CD14-positive monocyte (primary cell): ENCODE measurements around the gene RBFOX1. TPM values are rescaled to one million over a fixed set of nuclear protein-coding genes. Genes with fewer than 3 reads are reported as not detected.

Experiments used
- DNase-seq, 3 donors: peaks; one replicate each; pipeline ENCODE4 v3.0.0-alpha.2; 2011 to 2022
- H2AFZ ChIP-seq: 2 replicates; pipeline ENCODE4 v1.6.0; 2012; ENCODE audit warnings: mild to moderate bottlenecking, low read depth, low read length, inconsistent platforms; ENCODE audit not compliant: insufficient read depth, poor library complexity, severe bottlenecking
- H3K27ac ChIP-seq, 2 donors: 1 replicate in 1 of 2; 2 replicates in 1 of 2; pipeline ENCODE4 v1.5.1; 2012 to 2013; ENCODE audit warnings: low read length in 2 of 2, control low read depth in 1 of 2, inconsistent platforms in 1 of 2, low read depth in 1 of 2, mild to moderate bottlenecking in 1 of 2
- H3K27me3 ChIP-seq, 2 donors: one replicate each; pipeline versions ENCODE4 v1.6.0 to v1.6.1; 2011 to 2013; ENCODE audit warnings: low read length in 2 of 2; ENCODE audit not compliant: control insufficient read depth in 2 of 2, insufficient read depth in 2 of 2
- H3K36me3 ChIP-seq, 2 donors: replicated peaks in 1 of 2; 1 replicate in 1 of 2; 2 replicates in 1 of 2; pipeline versions ENCODE4 v1.5.1 to v1.6.1; 2012 to 2013; ENCODE audit warnings: low read length in 2 of 2, control low read depth in 1 of 2, inconsistent platforms in 1 of 2, mild to moderate bottlenecking in 1 of 2; ENCODE audit not compliant: insufficient read depth in 2 of 2, control insufficient read depth in 1 of 2
- H3K4me1 ChIP-seq, 2 donors: 1 replicate in 1 of 2; 2 replicates in 1 of 2; pipeline versions ENCODE4 v1.5.1 to v1.6.1; 2012 to 2013; ENCODE audit warnings: low read length in 2 of 2, control low read depth in 1 of 2, inconsistent platforms in 1 of 2, mild to moderate bottlenecking in 1 of 2, moderate library complexity in 1 of 2; ENCODE audit not compliant: insufficient read depth in 2 of 2, control insufficient read depth in 1 of 2
- H3K4me2 ChIP-seq: replicated peaks from 2 replicates; pipeline ENCODE3; 2012; ENCODE audit warnings: low read length, moderate library complexity, mild to moderate bottlenecking; ENCODE audit not compliant: poor library complexity, severe bottlenecking; ENCODE audit errors: extremely low read depth
- H3K4me3 ChIP-seq, 3 experiments: fragments of 200-600 bp in 1 of 3; sonication (generic) in 1 of 3; replicated peaks in 1 of 3; 1 replicate in 2 of 3; 2 replicates in 1 of 3; pipeline ENCODE4 v1.5.1; 2011 to 2013; ENCODE audit warnings: low read length in 3 of 3, mild to moderate bottlenecking in 3 of 3, control low read depth in 2 of 3, low read depth in 2 of 3, inconsistent platforms in 1 of 3, moderate library complexity in 1 of 3
- H3K79me2 ChIP-seq: 2 replicates; pipeline ENCODE4 v1.6.0; 2012; ENCODE audit warnings: mild to moderate bottlenecking, control low read depth, inconsistent platforms, low read length, moderate library complexity; ENCODE audit not compliant: insufficient read depth
- H3K9ac ChIP-seq: 2 replicates; pipeline ENCODE4 v1.6.0; 2017; ENCODE audit warnings: low read length, mild to moderate bottlenecking; ENCODE audit not compliant: insufficient read depth, poor library complexity, severe bottlenecking
- H3K9me3 ChIP-seq, 2 donors: replicated peaks in 1 of 2; 1 replicate in 1 of 2; 2 replicates in 1 of 2; pipeline versions ENCODE4 v1.5.1 to v1.6.1; 2012 to 2013; ENCODE audit warnings: low read length in 2 of 2, control low read depth in 1 of 2; ENCODE audit not compliant: control insufficient read depth in 1 of 2, insufficient read depth in 1 of 2
- H4K20me1 ChIP-seq: 2 replicates; pipeline ENCODE4 v1.6.0; 2012; ENCODE audit warnings: mild to moderate bottlenecking, low read length, control low read depth, moderate library complexity; ENCODE audit not compliant: insufficient read depth
- H3K27ac Mint-ChIP-seq, 7 donors: one replicate each; pipeline ENCODE4 v1.8.0; 2020; ENCODE audit warnings: mild to moderate bottlenecking in 7 of 7, mixed read lengths in 7 of 7, moderate library complexity in 6 of 7, inconsistent platforms in 2 of 7
- H3K27me3 Mint-ChIP-seq, 3 donors: one replicate each; pipeline ENCODE4 v1.8.0; 2021 to 2022; ENCODE audit warnings: low read depth in 3 of 3, mild to moderate bottlenecking in 3 of 3, mixed read lengths in 3 of 3, moderate library complexity in 3 of 3, inconsistent platforms in 1 of 3
- H3K36me3 Mint-ChIP-seq, 2 donors: one replicate each; pipeline ENCODE4 v1.8.0; 2020; ENCODE audit warnings: mixed read lengths in 2 of 2, inconsistent platforms in 1 of 2, mild to moderate bottlenecking in 1 of 2
- H3K4me1 Mint-ChIP-seq: one replicate; pipeline ENCODE4 v1.8.0; 2020; ENCODE audit warnings: mild to moderate bottlenecking, mixed read lengths
- H3K4me3 Mint-ChIP-seq, 2 donors: one replicate each; pipeline ENCODE4 v1.8.0; 2020; ENCODE audit warnings: mild to moderate bottlenecking in 2 of 2, mixed read lengths in 2 of 2, moderate library complexity in 1 of 2
- H3K9me3 Mint-ChIP-seq, 7 donors: one replicate each; pipeline ENCODE4 v1.8.0; 2020 to 2022; ENCODE audit warnings: mixed read lengths in 7 of 7, mild to moderate bottlenecking in 6 of 7, moderate library complexity in 6 of 7, inconsistent platforms in 2 of 7
- WGBS: methylation state at CpG from one replicate; pipeline ENCODE4 v1.1.5; 2013; ENCODE audit warnings: missing lambda C conversion rate; ENCODE audit not compliant: insufficient coverage; 5-methylcytosine and 5-hydroxymethylcytosine counted together
- intact Hi-C, 2 donors: fragments of 100-400 bp; cut with micrococcal nuclease; formaldehyde crosslinking; loops; one replicate each; pipeline versions ENCODE4 v1.15.0 to v1.15.1; 2023
- polyA plus RNA-seq, 3 donors: library from polyadenylated mRNA; depleted of rRNA in 1 of 3; unstranded in 2 of 3; stranded (reverse) in 1 of 3; fragments of 300-500 nt in 2 of 3; fragments of >200 nt in 1 of 3; fragmentation: Illumina TruSeq in 2 of 3; gene quantifications; 1 replicate in 2 of 3; 2 replicates in 1 of 3; pipeline ENCODE4 v1.2.3, GENCODE V29; 2012 to 2021
- TF ChIP-seq, protein P1 (sequence below): fragments of 200-600 bp; IDR thresholded peaks from one replicate; pipeline ENCODE4 v1.8.0; 2022; ENCODE audit warnings: antibody characterized with exemption, mild to moderate bottlenecking

The RBFOX1 gene
- polyA plus RNA-seq, 3 donors = not detected

DNA sequence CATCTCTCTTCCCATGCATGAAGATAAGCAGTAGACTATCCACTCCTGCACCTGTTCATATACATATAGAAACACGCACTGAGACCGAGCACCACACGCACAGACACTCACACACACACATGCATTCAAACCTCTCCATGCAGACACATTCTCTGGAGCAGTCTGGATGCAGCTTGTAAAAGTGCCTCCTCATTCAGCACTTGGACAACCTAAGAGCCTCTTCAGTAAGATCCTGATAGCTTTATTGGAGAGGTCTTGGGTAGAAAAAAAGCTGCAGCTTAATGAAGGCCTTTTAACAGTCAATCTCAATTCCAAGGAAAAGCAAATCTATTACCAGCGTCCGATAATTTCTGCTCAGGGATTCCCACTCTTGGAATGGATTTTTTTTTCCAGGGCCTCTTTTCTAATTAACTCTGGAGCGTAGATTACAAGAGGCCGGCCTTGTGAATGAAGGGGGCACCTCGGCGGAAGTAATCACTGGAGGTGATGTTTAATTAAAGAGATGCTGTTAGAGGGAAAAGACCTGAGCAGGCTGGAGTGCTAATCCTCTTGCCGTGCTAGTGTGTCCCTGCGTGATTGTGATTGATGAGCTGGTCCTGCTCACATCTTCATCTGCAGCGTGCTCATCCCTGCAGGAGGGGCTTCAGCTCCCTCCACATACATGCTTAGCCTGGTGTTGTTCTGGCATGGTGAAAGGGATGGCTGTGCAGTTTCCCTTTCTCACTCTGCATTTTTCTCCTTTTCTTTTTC is 155.1 kb downstream of the RBFOX1 start:
- no peak overlapping the region for H3K4me2 ChIP-seq
- WGBS = 81% methylated on average over 5 of the region's 12 CpGs
- no peak overlapping the region for H3K27ac ChIP-seq
- H4K20me1 ChIP-seq = no peaks in the 10 kb centered on the region
- H3K27me3 ChIP-seq = no peaks in the 10 kb centered on the region
- H3K9ac ChIP-seq = no peak overlapping the region
- no peak overlapping the region for H3K4me3 ChIP-seq
- Mint-ChIP-seq H3K9me3 (peaks cover 0 to 4% (median 2%) of the 10 kb centered on the region in 7 donors), H3K36me3 (no peaks in the 10 kb centered on the region), H3K27me3 (no peaks in the 10 kb centered on the region), H3K27ac (no peak overlapping the region), H3K4me3 (no peak overlapping the region), H3K4me1 (no peaks in the 10 kb centered on the region)
- no peaks in the 10 kb centered on the region for H3K79me2 ChIP-seq
- H3K36me3 ChIP-seq = no peaks in the 10 kb centered on the region
- DNase-seq = no peak
- TF ChIP-seq, protein P1, sequence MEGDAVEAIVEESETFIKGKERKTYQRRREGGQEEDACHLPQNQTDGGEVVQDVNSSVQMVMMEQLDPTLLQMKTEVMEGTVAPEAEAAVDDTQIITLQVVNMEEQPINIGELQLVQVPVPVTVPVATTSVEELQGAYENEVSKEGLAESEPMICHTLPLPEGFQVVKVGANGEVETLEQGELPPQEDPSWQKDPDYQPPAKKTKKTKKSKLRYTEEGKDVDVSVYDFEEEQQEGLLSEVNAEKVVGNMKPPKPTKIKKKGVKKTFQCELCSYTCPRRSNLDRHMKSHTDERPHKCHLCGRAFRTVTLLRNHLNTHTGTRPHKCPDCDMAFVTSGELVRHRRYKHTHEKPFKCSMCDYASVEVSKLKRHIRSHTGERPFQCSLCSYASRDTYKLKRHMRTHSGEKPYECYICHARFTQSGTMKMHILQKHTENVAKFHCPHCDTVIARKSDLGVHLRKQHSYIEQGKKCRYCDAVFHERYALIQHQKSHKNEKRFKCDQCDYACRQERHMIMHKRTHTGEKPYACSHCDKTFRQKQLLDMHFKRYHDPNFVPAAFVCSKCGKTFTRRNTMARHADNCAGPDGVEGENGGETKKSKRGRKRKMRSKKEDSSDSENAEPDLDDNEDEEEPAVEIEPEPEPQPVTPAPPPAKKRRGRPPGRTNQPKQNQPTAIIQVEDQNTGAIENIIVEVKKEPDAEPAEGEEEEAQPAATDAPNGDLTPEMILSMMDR = no peak
- intact Hi-C loops = no loop called here
- H2AFZ ChIP-seq = no peak overlapping the region
- H3K9me3 ChIP-seq = no peaks in the 10 kb centered on the region
- no peaks in the 10 kb centered on the region for H3K4me1 ChIP-seq

DNA sequence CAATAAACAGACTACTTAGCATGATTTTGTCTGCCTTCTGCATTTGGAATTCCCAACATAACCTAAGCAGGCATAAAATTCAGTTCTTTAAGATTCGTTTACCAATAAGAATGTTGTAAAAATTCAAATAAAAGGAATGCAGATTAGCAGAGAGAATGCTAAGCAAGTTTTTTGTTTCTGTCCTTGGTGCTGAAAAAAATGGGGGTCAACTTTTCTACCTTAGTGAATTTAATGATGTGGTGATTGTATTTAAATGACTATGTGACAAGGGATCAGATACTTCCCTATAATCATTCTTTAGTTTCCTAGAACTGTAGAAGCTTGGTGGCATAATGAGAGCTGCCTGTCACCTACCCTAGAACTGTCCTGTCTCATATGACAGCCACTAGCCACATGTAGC is 159.5 kb downstream of the RBFOX1 start:
- Histone ChIP-seq H3K79me2 (no peaks in the 10 kb centered on the region), H3K27me3 (no peaks in the 10 kb centered on the region), H3K27ac (no peak overlapping the region), H3K36me3 (no peaks in the 10 kb centered on the region), H3K4me3 (no peak overlapping the region), H3K4me1 (no peaks in the 10 kb centered on the region), H2AFZ (no peak overlapping the region), H4K20me1 (no peaks in the 10 kb centered on the region), H3K9ac (no peak overlapping the region), H3K9me3 (no peaks in the 10 kb centered on the region), H3K4me2 (no peak overlapping the region)
- H3K27me3 Mint-ChIP-seq = peaks cover 0 to 2% (median 0%) of the 10 kb centered on the region in 3 donors
- WGBS = no CpG with 5 or more reads among the region's 1 CpG
- no peak overlapping the region for H3K27ac Mint-ChIP-seq
- H3K4me1 Mint-ChIP-seq = no peaks in the 10 kb centered on the region
- DNase-seq = no peak
- intact Hi-C loops = no loop called here
- TF ChIP-seq, protein P1 = no peak
- no peak overlapping the region for H3K4me3 Mint-ChIP-seq
- H3K36me3 Mint-ChIP-seq = no peaks in the 10 kb centered on the region
- peaks cover 0 to 5% (median 2%) of the 10 kb centered on the region in 7 donors for H3K9me3 Mint-ChIP-seq
